NCI-H146 (cell line): ENCODE results near the gene SMG1.
"Not testable (repeated sequence)": the region's sequence is repeated elsewhere in the genome, so short reads cannot be mapped to it uniquely, and the experiment has no call there.

Source experiments
- DNase-seq: peaks from one replicate; lab custom pipeline; 2025; lab: John Stamatoyannopoulos, UW

The SMG1 gene

DNA sequence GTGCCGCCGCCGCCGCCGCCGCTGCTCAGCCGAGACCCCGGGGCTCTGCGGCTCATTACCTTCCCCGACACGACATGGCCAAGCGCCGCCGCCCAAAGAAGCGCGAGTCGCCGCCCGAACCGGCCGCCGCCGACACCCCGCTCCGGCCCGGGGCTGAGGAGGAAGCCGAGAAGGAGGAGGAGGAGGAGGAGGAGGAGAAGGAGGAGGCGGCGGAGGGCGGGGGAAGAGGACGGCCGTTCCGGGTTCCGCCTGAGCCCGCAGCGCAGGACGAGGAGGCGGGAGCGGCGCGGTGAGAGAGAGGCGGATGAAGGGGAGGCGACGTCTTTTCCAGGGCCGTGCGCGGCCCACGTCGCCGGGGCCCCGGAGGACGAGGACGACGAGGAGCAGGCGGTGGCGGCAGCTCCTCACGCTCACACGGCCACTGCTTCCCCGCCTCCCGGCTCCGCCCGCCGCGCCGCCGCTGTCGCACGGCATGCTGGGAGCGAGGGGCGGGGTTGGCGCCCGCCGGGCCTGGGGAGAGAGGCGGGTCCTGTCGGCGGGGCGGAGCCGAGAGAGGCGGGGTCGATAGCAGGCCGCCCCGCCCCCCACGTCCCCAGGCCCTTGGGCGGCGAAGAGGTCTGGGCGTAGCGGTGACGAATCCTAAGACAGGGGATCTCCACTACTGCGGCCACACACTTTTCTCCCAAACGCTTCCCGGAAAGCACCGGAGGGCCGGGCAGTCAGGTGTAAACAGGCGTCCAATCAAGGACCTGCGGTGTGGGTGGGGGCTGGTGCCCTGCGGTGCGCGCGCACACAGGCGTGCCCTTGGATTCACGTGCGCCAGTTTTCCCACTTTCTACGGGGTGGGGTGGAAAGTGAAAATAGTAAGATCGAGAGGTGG lies at the start of gene SMG1:
TSS of gene SMG1 (minus strand) at position 423 of the 880 bp plus-strand sequence. CDS start at position 56, 367 bp downstream.
- DNase-seq: peak; percentile 97

DNA sequence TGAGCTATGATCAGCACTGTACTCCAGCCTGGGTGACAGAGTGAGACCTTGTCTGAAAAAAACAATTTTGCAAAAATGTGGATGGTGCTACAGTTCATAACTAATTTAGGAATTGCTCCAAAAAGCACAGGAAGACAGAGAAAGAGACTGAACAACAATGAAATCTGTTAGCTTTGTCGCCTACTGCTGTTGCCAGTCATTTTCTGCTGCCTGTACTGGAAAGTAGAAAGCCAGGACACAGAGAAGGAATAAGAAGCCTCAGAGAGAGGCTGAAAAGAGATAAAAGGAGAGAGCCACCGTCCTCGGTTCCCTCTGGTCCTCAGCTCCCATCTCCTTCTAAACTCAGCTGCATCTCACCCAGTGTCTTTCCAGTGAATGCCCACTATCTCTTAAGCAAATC lies 48.9 kb upstream of the SMG1 start:
- no peak for DNase-seq

DNA sequence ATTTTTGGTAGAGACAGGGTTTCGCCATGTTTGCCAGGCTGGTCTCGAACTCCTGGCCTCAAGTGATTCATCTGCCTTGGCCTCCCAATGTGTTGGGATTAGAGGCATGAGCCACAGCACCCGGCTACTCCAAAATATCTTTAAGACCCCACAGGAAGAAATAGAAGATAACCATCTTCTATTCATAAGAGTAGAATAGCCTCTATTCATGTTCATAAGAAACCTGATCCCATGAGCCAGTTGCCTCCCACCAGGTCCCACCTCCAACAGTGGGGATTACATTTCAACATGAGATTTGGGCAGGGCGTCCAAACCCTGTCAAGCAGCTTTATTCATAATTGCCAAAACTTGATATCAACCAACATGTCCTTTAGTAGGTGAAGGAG lies 43.6 kb upstream of the SMG1 start:
- no peak for DNase-seq

DNA sequence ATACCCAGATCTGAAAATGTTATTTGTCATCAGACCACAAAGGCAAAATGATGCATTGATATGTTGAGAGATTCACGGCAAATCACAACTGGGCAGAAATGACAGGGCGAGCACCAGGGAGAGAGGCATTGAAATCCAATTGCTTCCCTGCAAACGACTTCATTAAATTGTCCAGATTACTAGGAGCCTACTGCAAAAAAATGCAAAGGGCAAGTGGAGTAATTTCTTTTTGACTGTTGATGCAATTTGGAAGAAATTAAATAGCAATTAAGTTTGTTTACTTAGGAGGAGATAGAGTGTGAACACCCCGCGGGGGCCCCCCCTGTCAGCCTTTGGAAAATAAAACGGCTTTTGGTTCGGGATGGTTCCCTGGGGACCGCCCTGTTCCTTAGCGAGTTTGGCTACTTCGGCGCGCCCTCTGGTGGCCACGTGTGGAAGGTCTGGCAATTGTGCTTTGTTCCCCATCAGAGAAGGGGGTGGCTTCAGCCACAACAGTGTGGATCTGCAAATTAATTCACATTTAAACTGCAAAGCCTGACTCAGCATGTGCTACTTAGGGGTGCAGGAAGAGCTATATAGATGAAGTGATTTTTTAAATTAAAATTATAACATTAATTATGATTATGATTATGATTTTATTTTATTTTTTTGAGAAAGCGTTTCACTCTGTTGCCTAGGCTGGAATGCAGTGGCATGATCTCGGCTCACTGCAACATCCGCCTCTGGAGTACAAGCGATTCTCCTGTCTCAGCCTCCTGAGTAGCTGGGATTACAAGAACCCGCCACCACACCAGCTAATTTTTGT lies 43.0 kb upstream of the SMG1 start:
- DNase-seq: peak; percentile 91

DNA sequence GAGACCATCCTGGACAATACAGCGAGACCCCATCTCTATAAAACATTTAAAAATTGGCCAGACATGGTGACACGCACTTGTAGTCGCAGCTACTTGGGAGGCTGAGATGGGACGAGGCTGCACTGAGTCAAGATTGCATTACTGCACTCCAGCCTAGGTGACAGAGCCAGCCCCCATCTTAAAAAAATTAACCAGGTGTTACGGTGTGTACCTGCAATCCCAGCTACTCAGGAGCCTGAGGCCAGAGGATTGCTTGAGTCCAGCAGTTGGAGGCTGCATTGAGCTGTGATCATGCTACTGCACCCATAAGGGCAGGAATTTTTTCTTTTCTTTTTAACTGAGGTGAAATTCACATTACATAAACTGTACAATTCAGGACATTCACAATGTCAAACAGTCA lies 40.6 kb upstream of the SMG1 start:
- no peak for DNase-seq

DNA sequence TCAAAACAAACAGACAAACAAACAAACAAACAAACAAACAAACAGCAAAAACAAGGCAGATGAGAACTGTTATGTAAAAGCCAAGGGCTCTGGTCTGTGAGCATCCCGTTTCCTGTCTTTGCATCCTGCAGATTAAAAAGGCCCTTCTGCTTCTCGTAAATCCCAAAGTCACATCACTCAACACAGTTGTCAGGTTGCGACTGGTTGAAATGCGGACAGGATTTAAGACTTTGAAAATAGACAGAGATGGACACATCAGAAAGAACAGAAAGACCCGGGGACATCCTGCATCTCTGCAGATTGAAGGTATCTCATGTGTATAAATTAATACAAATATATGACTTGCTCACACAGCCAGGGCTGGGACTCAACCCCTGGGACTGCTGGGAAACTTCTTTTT lies 39.3 kb upstream of the SMG1 start:
- DNase-seq: no peak

DNA sequence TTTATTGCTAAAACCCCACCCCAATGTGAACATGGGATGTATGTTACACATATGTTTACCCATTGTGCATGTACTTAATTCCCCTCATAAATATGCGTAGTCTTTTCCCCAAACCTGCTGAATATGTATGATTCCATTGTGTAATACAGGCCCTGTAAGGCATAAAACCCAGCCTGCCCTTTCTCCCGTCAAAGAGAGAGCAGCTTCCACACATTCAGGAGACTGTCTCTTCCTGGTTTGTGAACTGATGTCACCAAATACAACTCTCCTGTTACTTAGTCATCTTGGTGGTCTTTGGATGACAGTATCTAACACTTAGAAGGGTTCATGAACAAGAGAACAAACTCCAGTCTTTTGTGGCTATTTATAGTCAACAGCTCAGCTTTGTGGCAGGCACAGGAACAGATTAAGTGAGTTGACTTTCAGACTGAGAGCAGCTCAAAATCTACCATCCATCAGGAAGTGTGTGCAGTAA lies 32.9 kb upstream of the SMG1 start:
- DNase-seq: no peak

DNA sequence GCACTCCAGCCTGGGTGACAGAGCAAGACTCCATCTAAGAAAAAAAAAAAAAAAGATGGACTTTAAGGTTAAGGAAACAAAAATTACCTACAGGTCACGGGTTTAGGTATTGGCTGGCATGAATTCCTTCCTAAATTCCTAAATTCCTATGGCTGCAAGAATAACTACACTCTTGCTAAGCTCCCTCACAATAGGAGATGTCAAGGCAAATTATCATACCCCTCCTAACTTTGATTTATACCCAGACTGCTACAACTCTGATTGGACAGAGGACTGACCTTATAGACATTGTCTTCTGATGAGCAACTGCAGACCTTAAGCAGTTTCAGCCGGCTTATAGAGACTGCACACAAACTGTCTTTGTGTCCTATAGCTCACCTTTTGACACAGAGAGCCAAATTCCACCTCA lies 32.4 kb upstream of the SMG1 start:
- no peak for DNase-seq

DNA sequence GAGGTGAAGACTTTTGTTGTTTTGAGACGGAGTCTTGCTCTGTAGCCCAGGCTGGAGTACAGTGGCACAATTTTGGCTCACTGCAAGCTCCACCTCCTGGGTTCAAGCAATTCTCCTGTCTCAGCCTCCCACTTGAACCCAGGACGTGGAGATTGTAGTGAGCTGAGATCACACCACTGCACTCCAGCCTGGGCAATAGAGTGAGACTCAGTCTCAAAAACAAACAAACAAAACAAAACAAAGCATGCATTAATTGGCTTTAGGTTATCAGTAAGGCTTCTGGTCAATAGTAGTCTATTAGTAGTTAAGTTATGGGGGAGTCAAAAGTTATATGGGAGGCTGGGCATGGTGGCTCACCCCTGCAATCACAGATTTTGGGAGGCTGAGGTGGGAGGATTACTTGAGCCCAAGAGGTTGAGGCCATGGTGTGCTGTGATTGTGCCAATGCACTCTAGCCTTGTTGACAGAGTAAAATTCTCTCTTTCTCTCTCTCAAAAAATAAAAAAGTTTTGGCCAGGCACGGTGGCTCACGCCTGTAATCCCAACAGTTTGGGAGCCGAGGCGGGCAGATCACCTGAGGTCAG lies 30.5 kb upstream of the SMG1 start:
- not testable (repeated sequence) for DNase-seq

DNA sequence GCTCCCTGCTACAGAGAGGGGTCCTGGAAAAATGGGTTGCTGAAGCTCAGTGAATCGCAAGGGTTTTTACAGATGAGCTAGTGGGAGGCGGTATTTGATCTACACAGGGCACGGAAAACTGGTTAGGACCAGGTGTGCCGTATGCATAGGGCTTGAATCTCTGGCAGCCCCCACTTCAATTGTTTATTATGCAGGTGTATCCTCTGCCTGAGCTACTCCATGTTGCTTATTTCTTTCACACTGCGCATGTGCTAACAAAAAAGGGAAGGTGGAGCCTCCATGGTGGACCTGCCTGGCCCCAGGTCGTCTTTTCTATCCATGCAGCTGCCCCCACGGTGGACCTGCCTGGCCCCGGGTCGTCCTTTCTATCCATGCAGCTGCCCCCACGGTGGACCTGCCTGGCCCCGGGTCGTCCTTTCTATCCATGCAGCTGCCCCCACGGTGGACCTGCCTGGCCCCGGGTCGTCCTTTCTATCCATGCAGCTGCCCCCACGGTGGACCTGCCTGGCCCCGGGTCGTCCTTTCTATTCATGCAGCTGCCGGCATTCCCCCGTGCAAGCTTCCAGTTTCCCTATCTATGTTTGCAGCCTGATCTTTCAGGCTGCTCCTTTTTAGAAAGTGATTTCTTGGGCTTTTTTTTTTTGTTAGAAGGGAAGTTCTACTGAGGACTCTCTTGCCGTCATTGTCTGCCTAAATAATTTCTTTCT lies 29.8 kb upstream of the SMG1 start:
- peak; percentile 81 for DNase-seq

DNA sequence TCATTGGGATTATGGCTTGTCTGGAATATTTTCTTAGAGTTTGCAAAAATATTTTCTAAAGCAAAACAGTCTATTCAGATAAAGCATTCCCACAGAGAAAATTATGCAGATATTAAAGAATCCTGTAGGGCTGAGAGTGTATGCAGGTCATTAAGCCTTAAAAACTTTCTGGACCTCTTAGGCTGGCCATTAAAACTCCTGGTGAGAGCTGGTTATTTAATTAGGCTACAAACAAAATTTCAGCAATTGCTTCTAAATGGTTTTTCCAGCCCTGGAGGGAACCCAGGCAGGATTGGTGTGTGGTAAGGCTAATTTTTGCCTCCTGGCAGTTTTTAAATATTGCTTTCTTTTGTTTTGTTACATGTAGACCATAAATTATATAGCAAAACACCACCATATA lies 27.3 kb upstream of the SMG1 start:
- peak; percentile 69 for DNase-seq

DNA sequence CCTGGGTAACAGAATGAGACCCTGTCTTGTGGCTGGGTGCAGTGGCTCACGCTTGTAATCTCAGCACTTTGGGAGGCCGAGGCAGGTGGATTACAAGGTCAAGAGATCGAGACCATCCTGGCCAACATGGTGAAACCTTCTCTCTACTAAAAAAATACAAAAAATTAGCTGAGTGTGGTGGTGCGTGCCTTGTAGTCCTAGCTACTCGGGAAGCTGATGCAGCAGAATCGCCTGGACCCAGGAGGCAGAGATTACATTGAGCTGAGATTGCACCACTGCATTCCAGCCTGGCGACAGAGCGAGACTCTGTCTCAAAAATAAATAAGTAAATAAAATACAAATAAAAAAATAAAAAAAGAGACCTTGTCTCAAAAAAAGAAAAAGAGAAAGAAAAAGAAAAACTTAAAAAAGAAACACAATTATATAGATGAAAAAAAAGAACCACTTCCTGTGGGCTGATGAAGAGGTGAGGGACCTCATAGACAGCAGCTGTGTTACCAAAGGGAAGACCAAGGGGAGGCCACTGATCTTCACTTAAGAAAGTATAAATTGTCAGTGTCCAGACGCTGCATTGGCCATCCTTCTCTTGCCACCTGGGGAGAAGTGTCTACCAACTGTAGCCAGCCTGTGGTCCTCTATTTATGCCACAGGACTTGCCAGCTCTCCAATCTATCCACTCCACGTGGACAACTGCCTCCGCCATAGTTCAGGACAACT lies 24.4 kb upstream of the SMG1 start:
- DNase-seq: no peak

DNA sequence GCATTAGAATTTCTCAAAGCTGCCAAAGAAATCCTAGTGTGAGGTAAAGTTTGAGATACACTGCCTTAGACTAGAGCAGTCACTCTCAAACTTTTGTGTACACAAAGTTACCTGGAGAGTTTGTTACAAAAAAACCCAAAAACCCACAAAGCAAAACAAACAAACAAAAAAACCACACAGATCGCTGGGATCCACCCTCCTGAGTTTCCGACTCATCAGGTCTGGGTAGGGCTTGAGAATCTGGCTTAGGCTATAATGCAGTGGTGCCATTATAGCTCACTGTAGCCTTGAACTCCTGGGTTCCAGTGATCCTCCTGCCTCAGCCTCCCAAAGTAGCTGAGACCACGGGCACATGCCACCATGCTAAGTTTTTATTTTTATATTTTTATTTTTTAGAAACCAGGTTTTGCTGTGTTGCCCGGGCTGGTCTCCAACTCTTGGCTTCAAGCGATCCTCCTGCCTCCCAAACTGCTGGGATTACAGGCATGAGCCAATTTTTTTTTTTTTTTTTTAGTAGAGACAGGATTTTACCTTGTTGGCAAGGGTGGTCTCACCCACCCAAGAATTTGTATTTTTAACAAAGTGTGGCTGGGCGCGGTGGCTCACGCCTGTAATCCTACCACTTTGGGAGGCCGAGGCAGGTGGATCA lies 22.3 kb upstream of the SMG1 start:
- no peak for DNase-seq

DNA sequence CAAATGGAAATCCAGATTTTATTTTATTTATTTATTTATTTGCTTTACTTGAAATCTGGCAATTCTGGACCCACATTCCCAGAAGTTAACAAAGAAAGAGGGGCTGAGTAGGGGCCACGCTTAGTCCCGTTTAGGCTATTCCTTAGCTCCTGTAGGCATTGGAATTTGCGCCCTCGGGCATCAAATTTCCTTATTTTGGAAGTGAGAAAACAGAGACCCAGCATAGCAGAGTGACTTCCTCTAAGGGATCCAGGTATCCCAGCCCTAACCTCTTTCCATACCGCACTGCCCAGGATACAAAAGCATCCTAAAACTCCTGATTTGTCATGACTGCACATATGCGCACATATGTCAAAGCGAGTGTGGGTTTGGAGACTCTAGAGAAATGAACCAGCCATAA lies 19.0 kb upstream of the SMG1 start:
- no peak for DNase-seq

DNA sequence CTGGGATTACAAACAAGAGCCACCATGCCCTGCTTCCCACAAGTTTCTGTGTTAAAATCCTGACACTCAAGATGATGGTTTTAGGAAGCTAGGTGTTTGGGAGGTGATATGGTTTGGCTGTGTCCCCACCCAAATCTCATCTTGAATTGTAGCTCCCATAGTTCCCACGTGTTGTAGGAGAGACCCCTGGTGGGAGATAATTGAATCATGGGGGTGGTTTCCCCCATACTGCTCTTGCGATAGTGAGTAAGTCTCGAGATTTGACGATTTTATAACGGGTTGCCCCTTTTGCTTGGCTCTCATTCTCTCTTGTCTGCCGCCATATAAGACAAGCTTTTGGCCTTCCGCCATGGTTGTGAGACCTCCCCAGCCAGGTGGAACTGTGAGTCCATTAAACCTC lies 17.2 kb upstream of the SMG1 start:
- DNase-seq: no peak

DNA sequence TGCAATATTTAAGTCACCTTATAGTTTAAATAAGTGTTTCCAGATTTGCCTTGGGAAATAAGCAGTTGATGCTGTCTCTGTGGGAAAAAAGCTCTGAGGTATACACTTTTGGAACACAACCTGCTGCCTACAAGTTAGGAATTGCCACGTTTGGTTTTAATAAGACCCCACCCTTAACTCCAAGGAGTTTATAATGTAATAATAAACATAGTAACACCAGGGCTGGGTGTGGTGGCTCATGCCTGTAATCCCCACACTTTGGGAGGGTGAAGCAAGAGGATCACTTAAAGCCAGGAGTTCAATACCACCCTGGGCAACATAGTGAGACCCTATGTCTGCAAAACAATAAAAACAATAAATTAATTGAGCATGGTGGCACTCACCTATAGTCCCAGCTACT lies 15.9 kb upstream of the SMG1 start:
- DNase-seq: no peak

DNA sequence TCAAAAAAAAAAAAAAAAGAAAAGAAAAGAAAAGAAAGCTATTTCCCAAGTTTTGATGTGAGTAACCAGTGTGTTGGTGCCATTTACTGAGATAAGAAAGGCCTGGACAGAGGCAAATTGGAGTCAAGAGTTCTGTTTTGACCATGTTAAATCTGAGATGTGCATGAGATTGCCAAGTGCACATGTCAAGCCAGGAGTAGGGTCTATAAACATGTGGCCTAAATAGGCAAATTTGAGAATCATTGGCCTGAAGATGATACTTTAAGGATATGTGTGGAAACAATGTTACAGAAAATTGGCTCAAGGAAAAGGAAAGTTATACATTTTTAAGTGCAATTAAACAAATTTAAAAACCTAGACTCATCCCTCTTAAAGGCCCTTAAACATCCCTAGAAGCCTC lies 15.3 kb upstream of the SMG1 start:
- DNase-seq: no peak

DNA sequence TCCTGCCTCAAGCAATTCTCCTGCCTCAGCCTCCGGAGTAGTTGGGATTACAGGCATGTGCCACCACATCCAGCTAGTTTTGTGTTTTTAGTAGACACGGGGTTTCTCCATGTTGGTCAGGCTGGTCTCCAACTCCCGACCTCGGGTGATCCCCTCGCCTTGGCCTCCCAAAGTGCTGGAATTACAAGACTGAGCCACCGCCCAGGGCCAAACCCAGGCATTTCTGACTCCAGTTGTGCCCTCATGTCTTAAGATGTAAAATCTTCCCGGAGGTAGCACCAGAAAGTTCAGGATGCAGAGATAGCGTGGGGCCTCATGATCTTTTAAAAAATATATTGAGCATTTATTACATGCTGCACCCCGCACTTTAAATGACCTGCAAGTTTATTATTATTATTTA lies 12.8 kb upstream of the SMG1 start:
- no peak for DNase-seq

DNA sequence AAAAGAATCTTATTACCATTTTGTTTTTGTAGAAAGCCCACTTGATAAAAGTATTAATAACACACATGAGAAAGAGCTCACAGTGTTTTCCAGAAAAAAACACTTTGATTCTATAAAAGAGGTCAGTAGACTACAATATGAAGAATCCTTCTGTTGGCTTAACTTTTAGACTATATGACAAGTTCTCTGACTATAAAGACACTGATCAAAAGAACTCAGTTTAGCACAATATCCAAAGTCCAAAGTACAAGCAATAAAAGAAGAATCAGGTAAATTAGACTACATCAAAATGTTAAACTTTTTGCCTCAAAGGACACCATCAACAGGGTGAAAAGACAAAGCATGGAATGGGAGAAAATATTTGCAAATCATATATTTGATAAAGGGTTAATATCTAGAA lies 11.2 kb upstream of the SMG1 start:
- DNase-seq: no peak

DNA sequence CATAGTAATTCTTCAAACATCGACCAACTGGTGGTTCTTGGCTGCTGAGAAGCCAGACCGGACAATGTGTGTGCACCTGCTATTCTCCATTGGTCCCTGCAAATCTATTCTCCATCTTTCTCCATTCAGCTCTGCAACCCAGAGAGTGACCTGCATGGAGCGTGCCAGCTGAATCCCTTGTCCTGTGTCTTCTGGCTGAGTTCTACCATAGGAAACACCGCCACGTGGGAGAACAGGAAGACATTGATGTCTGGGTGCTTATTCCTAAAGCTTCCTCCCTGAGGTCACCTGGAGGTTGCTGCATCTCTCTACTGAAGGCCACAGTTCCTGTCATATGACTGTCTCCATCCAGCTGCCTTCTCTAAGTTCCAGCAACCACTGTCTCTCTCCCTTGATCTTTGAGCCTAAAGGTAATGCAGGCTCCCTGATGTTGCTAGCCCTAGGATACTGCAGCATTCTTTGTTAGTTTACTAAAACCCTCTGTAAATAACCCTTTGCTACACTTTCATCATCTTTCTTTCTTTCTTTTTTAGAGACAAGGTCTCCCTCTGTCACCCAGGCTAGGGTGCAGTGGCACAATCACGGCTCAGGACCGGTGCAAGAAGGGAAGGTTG lies 10.6 kb upstream of the SMG1 start:
- DNase-seq: no peak

DNA sequence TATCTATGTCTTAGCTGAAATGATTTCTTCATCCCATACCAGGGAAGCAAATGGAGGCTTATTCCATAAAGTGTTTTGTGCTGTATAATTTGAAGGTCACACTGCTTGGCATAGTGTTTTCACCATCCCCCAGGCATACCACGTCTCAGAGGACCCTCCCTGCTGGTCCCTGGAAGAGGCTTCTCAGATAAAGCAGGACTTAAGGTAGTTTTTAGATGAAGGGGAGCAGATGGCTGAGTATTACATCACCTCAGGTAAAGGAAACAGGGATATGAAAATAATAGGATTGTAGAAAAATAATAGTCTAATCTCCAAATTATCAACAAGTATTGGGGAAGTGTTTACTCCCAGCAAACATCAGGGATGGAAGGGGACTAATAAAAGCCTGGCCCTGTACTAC lies 7.3 kb upstream of the SMG1 start:
- DNase-seq: no peak
